B cell (primary cell): ENCODE data around the gene MNT. TPM values are rescaled to one million over a fixed set of nuclear protein-coding genes. Genes with fewer than 3 reads are reported as not detected.

ENCODE experiments used
- ATAC-seq: fragments of 200-7000 bp; cut with Tn5 transposase; one replicate; pipeline ENCODE4 v1.10.0; 2021; ENCODE audit warnings: low read depth, mild to moderate bottlenecking, moderate number of reproducible peaks, moderate library complexity
- CTCF ChIA-PET: fragments of 350-600 bp; sonication (Branson Sonifier 250); formaldehyde crosslinking; loops from one replicate; lab custom pipeline; 2021; ENCODE audit warnings: antibody characterized with exemption, inconsistent platforms; lab: Charles Lee
- POLR2A ChIA-PET: fragments of 350-600 bp; sonication (Branson Sonifier 250); formaldehyde crosslinking; loops from one replicate; lab custom pipeline; 2021; ENCODE audit warnings: antibody characterized with exemption; lab: Charles Lee
- DNase-seq: peaks from one replicate; pipeline ENCODE4 v3.0.0; 2013
- H2AFZ ChIP-seq: 2 replicates; pipeline ENCODE4 v1.6.1; 2012; ENCODE audit warnings: mild to moderate bottlenecking, low read depth, low read length; ENCODE audit not compliant: insufficient read depth, poor library complexity, severe bottlenecking
- H3K27ac ChIP-seq, 2 donors: 1 replicate in 1 of 2; 2 replicates in 1 of 2; pipeline ENCODE4 v1.5.1; 2012 to 2013; ENCODE audit warnings: low read length in 2 of 2, mild to moderate bottlenecking in 2 of 2, moderate library complexity in 1 of 2
- H3K27me3 ChIP-seq, 4 experiments: fragments of 200-600 bp in 1 of 4; sonication (generic) in 1 of 4; replicated peaks in 1 of 4; 1 replicate in 2 of 4; 2 replicates in 2 of 4; pipeline versions ENCODE4 v1.6.1 to v1.7.0; 2013 to 2016; ENCODE audit warnings: low read length in 3 of 4, mild to moderate bottlenecking in 2 of 4, mixed read lengths in 1 of 4, moderate library complexity in 1 of 4; ENCODE audit not compliant: insufficient read depth in 4 of 4, control insufficient read depth in 3 of 4; ENCODE audit errors: control extremely low read depth in 1 of 4
- H3K36me3 ChIP-seq, 2 experiments: replicated peaks in 1 of 2; 1 replicate in 1 of 2; 2 replicates in 1 of 2; pipeline versions ENCODE4 v1.6.1 to v1.7.1; 2013; ENCODE audit warnings: low read length in 1 of 2; ENCODE audit not compliant: insufficient read depth in 2 of 2, control insufficient read depth in 1 of 2; ENCODE audit errors: control extremely low read depth in 1 of 2, extremely low read depth in 1 of 2
- H3K4me1 ChIP-seq, 2 donors: fragments of 200-600 bp in 1 of 2; sonication (generic) in 1 of 2; 1 replicate in 1 of 2; 2 replicates in 1 of 2; pipeline versions ENCODE4 v1.5.1 to v1.6.1; 2013 to 2017; ENCODE audit warnings: low read length in 2 of 2; ENCODE audit not compliant: control insufficient read depth in 2 of 2, insufficient read depth in 2 of 2
- H3K4me2 ChIP-seq: replicated peaks from 2 replicates; pipeline ENCODE3; 2012; ENCODE audit warnings: mild to moderate bottlenecking, low read depth, low read length; ENCODE audit not compliant: poor library complexity, severe bottlenecking
- H3K4me3 ChIP-seq, 5 experiments: fragments of 200-600 bp in 1 of 5; sonication (generic) in 1 of 5; 1 replicate in 3 of 5; 2 replicates in 2 of 5; pipeline versions ENCODE4 v1.5.1 to v1.7.0; 2011 to 2016; ENCODE audit warnings: low read length in 4 of 5, mild to moderate bottlenecking in 4 of 5, low read depth in 2 of 5, control low read depth in 1 of 5, moderate library complexity in 1 of 5; ENCODE audit not compliant: insufficient read depth in 1 of 5; ENCODE audit errors: control extremely low read depth in 1 of 5, extremely low read depth in 1 of 5
- H3K79me2 ChIP-seq: fragments of 200-600 bp; sonication (generic); one replicate; pipeline ENCODE4 v1.6.0; 2016; ENCODE audit warnings: low read length; ENCODE audit not compliant: control insufficient read depth, insufficient read depth
- H3K9ac ChIP-seq: fragments of 200-600 bp; sonication (generic); 2 replicates; pipeline ENCODE4 v1.6.1; 2017; ENCODE audit warnings: mild to moderate bottlenecking, low read length, moderate library complexity
- H3K9me3 ChIP-seq, 3 donors: one replicate each; pipeline versions ENCODE4 v1.6.1 to v1.7.1; 2013; ENCODE audit warnings: low read length in 2 of 3; ENCODE audit not compliant: control insufficient read depth in 2 of 3, insufficient read depth in 1 of 3; ENCODE audit errors: control extremely low read depth in 1 of 3
- H4K20me1 ChIP-seq: 2 replicates; pipeline ENCODE4 v1.6.0; 2012; ENCODE audit warnings: mild to moderate bottlenecking, low read length; ENCODE audit not compliant: insufficient read depth, control insufficient read depth, poor library complexity, severe bottlenecking
- H3K27ac Mint-ChIP-seq: one replicate; pipeline ENCODE4 v1.8.0; 2021; ENCODE audit warnings: mixed read lengths
- H3K27me3 Mint-ChIP-seq: one replicate; pipeline ENCODE4 v1.8.0; 2021; ENCODE audit warnings: mixed read lengths
- H3K4me1 Mint-ChIP-seq: one replicate; pipeline ENCODE4 v1.8.0; 2021; ENCODE audit warnings: mixed read lengths
- H3K4me3 Mint-ChIP-seq: one replicate; pipeline ENCODE4 v1.8.0; 2021; ENCODE audit warnings: mixed read lengths
- H3K9me3 Mint-ChIP-seq: one replicate; pipeline ENCODE4 v1.8.0; 2022; ENCODE audit warnings: mixed read lengths; ENCODE audit not compliant: insufficient read depth
- EZH2 ChIP-seq: IDR thresholded peaks from 2 replicates; pipeline ENCODE4 v1.6.1; 2012; ENCODE audit warnings: borderline replicate concordance, low read depth, mild to moderate bottlenecking, moderate library complexity, low read length; ENCODE audit not compliant: insufficient read depth, poor library complexity, severe bottlenecking
- WGBS: methylation state at CpG from one replicate; pipeline ENCODE4 v1.1.5; 2013; ENCODE audit warnings: missing lambda C conversion rate; ENCODE audit not compliant: insufficient coverage; 5-methylcytosine and 5-hydroxymethylcytosine counted together
- intact Hi-C: fragments of 100-400 bp; cut with micrococcal nuclease; formaldehyde crosslinking; loops from one replicate; pipeline ENCODE4 v1.10.0; 2022
- polyA plus RNA-seq: library from polyadenylated mRNA; depleted of rRNA; stranded (reverse); fragments of >200 nt; gene quantifications from 2 replicates; pipeline ENCODE4 v1.2.3, GENCODE V29; 2012
- total RNA-seq, 2 donors: library from RNA; stranded (reverse); fragments of 120-200 nt in 1 of 2; gene quantifications; 1 replicate in 1 of 2; 2 replicates in 1 of 2; pipeline versions ENCODE4 v1.2.3 to v1.2.4, GENCODE V29; 2013 to 2022
- TF ChIP-seq, protein P1 (sequence below): fragments of 200-600 bp; IDR thresholded peaks from one replicate; pipeline ENCODE4 v1.8.0; 2022; ENCODE audit warnings: antibody characterized with exemption, mild to moderate bottlenecking

Gene MNT
- total and polyA plus RNA-seq, 2 donors (not counting 1 experiment from before 2014, with no cell fraction given): 20.0 to 68.5 TPM

- no peaks in the 10 kb centered on the region for H3K27me3 Mint-ChIP-seq
- H3K27ac Mint-ChIP-seq: no peak overlapping the region
- WGBS: 91% methylated on average over 13 of the region's 15 CpGs
- Histone ChIP-seq H3K9ac (no peak overlapping the region), H3K36me3 (no peaks in the 10 kb centered on the region), H2AFZ (no peak overlapping the region), H3K27ac (no peak overlapping the region), H3K9me3 (no peaks in the 10 kb centered on the region), H4K20me1 (no peaks in the 10 kb centered on the region), H3K79me2 (no peaks in the 10 kb centered on the region), H3K27me3 (no peaks in the 10 kb centered on the region), H3K4me2 (no peak overlapping the region), H3K4me1 (peaks cover 7 to 8% of the 10 kb centered on the region in 2 donors), H3K4me3 (no peak overlapping the region)
- H3K4me1 Mint-ChIP-seq: peaks cover 7% of the 10 kb centered on the region
- CTCF ChIA-PET: interaction anchor here (1.2 to 7.4 kb wide), 3 partner anchors 10 to 25 kb away, joined by 4 to 76 read pairs (median 71); no protein-coding TSS in a partner anchor
- intact Hi-C loops: no loop called here
- POLR2A ChIA-PET: interaction anchor here (1.0 kb wide), 1 partner anchor 9 kb away, joined by 3 read pairs; no protein-coding TSS in a partner anchor
- TF ChIP-seq, protein P1, sequence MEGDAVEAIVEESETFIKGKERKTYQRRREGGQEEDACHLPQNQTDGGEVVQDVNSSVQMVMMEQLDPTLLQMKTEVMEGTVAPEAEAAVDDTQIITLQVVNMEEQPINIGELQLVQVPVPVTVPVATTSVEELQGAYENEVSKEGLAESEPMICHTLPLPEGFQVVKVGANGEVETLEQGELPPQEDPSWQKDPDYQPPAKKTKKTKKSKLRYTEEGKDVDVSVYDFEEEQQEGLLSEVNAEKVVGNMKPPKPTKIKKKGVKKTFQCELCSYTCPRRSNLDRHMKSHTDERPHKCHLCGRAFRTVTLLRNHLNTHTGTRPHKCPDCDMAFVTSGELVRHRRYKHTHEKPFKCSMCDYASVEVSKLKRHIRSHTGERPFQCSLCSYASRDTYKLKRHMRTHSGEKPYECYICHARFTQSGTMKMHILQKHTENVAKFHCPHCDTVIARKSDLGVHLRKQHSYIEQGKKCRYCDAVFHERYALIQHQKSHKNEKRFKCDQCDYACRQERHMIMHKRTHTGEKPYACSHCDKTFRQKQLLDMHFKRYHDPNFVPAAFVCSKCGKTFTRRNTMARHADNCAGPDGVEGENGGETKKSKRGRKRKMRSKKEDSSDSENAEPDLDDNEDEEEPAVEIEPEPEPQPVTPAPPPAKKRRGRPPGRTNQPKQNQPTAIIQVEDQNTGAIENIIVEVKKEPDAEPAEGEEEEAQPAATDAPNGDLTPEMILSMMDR: no peak
- no peak for TF ChIP-seq EZH2
- no peak for ATAC-seq
- DNase-seq: no peak
- H3K4me3 Mint-ChIP-seq: no peak overlapping the region
- H3K9me3 Mint-ChIP-seq: no peaks in the 10 kb centered on the region
Measured at GRCh38 chr17:2406903-2407790, 6.3 kb upstream of the MNT start.
